Esophagus muscularis mucosa (tissue), 3 donors: ENCODE results near the gene ID3.

Experiments used
- EP300 ChIP-seq: sonication (generic); formaldehyde crosslinking; IDR thresholded peaks from one replicate; pipeline ENCODE4 v1.6.1; 2017; ENCODE audit warnings: antibody characterized with exemption
- TF ChIP-seq, protein P1 (sequence below), 3 experiments: fragments of 200-600 bp in 2 of 3; fragments of 450-650 bp in 1 of 3; sonication (generic) in 2 of 3; IDR thresholded peaks; one replicate each; pipeline ENCODE4 v1.5.1; 2017 to 2019; ENCODE audit warnings: antibody characterized with exemption in 3 of 3, mild to moderate bottlenecking in 2 of 3, moderate library complexity in 1 of 3

DNA sequence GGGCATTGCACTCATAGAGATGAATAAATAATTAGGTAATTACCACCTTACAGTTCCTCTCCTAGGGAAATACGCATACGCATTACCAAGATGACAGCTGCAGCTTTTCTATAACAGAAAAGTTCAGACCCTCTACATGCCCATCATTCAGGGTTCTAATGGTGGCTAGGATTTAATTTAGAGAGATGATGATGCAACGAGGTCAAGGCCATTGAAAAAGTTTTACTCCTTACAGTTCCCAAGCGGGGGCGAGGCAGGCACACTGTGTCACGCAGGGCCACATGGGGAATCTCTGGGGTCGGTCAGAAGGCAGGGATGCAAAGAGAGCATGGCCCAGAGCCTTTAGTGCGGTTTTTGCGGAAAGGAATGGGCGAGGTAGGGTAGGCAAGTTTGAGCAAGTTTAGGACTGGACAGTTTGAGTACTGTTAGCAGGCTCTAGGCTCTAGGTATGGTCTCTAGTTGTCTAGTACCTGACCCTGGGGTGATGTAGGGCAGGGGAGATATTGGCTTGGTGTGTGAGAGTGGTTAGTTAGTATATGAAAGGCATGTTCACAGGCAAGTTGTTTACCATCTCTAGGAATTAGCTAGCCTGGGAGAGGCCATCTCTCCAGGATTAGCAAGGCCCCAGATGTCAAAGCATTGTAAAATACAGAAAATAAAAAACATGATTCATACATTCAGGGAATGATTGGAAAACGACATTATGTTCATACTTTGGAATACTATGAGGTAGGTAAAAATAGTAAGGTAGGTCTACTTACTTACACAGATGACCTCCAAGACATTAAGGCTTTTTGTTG, 29.6 kb upstream of the ID3 start:
- no peak for TF ChIP-seq EP300
- TF ChIP-seq, protein P1, sequence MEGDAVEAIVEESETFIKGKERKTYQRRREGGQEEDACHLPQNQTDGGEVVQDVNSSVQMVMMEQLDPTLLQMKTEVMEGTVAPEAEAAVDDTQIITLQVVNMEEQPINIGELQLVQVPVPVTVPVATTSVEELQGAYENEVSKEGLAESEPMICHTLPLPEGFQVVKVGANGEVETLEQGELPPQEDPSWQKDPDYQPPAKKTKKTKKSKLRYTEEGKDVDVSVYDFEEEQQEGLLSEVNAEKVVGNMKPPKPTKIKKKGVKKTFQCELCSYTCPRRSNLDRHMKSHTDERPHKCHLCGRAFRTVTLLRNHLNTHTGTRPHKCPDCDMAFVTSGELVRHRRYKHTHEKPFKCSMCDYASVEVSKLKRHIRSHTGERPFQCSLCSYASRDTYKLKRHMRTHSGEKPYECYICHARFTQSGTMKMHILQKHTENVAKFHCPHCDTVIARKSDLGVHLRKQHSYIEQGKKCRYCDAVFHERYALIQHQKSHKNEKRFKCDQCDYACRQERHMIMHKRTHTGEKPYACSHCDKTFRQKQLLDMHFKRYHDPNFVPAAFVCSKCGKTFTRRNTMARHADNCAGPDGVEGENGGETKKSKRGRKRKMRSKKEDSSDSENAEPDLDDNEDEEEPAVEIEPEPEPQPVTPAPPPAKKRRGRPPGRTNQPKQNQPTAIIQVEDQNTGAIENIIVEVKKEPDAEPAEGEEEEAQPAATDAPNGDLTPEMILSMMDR (IDR thresholded peaks at IDR 0.05), result no peak
